Mucosa of gallbladder (tissue), 1 donor: ENCODE results near the gene TOMM40L. TPM values are rescaled to one million over a fixed set of nuclear protein-coding genes. Genes with fewer than 3 reads are reported as not detected.

Experiments used
- DNase-seq: peaks from one replicate; pipeline ENCODE4 v3.0.0-alpha.2; 2020; ENCODE audit warnings: low spot score
- total RNA-seq: library from RNA; stranded (reverse); gene quantifications from one replicate; pipeline ENCODE4 v1.2.1, GENCODE V29; 2021
- donor health status: DM: no; HTN: no; CAD: no.

The TOMM40L gene
- 15.1 TPM for total RNA-seq

DNA sequence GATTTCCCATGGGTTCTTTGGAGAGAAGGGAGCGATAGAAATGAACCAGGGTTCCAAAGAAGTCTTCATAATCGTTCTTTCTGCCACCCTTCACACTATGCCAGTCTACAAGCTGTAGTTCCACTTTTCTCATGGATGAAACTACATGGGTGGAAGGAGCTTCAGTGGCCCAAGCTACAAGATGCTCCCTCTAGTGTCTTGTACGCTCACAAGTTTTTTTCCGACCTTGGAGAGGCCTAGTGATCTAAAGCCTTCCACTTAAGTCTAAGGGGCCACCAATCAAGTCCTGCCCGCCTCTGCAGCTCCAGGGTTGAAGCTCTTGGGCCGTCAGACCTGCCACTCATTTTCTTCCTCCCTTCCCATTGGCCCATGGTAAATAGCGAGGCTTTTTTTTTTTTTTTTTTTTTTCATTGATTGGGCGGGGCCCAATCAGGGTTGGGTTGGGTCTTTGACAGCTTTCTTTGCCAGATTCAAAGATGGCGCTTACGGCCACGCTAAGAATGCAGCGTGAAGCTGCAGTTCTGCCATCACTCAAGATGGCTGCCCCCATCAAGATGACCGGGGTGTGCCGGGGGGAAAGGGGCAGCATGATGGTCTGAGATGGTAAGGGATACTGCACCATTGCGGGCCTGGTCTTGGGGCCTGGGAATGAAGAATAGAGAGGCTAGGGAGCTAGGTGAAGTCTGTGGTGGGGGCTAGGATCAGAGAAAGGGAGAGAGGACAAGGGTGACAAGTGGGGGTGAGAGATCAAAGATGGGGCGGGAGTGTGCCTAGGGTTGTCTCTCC, at the start of gene TOMM40L:
Gene TOMM40L, plus strand, starts transcription at position 527 of the 786 bp plus-strand sequence. CDS start 430 bp downstream, outside the sequence.
- DNase-seq, result peak; percentile 95

DNA sequence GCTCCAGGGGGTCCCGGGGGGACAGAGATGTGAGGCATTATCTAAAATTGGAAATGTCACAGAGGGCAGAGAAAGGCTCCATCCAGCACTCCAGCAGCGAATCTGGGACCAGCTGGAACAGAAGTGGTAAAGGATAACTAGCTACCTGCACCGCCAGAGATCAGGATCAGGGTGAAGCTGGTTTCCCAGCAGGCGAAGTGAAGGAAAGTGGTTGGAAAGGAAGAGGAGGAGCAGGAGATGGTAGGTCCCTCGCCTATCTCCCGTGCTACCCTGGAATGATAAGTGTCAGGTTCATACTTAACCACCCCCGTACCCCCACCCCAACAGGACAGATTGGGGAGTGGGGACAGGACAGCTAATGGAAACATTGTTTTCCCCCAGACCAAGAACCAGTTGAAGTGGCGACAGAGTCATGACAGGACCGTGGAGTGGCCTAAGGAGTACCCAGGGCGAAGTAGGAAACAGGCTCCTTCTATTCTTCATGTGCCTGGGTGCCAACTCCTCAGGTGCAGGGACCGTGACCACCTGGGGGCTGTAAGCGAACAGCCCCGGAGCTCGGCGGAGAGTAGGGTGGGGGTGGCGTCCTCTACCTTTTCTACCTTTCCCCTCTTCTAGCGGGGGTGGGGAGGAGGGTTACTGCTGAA, 49.3 kb upstream of the TOMM40L start:
- no peak for DNase-seq

DNA sequence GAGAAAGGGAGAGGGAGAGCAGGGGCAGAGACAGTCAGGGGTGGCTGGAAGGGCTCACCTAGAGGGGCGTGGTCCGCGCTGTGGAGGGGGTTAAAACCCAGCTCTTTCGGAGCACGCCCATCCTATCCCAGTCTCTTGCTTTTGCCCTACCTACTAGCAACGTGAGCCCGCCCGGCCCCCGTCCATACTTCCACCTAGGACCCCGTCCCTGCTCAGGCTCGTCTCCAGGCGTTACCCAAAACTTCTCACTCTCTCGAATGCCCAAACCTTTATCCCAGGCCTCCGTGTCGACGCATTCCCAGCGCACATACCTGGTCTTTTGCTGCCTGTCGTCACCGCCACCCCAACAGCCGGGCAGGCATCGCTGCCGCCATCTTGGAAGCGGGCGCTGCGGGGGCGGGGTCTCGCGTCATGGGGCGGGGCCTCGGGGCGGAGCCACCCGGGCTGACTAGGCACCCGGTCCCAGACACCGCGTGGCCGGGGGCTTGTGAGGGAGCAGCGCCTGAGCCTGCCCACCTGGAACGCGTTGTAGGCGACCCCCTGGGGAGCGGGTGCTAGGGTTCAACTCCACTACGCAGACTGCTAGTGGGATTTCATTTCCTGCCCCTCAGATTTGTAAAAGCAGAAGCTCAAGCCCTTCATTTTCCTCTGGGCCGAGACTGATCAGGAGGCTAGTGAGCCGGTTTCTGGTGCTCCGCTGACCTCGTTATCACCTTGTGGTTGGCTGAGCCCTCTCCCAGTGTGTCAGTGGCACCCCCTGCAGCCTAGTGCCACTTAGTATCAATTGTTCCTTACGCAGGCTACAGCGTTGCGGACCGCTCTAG, 48.5 kb upstream of the TOMM40L start, which contains the start of gene B4GALT3:
Gene B4GALT3, minus strand, starts transcription at position 396 of the 824 bp plus-strand sequence. CDS start 1,447 bp downstream, outside the sequence.
- peak; percentile 89 for DNase-seq

DNA sequence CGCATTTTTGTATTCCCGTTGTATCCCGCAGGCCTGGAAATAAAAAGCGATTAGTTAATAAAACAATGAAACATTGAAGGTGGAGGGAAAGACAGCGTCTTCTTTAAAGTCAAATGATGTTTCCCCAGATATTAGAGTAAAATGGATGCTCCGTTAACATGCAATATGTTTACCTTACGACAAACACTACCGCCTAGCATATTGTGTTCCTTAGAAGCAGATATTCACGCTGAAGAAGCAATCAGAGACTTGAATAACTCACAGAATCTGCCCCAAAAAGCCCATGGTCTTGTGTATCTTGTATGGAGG, 48.0 kb upstream of the TOMM40L start:
- no peak for DNase-seq

DNA sequence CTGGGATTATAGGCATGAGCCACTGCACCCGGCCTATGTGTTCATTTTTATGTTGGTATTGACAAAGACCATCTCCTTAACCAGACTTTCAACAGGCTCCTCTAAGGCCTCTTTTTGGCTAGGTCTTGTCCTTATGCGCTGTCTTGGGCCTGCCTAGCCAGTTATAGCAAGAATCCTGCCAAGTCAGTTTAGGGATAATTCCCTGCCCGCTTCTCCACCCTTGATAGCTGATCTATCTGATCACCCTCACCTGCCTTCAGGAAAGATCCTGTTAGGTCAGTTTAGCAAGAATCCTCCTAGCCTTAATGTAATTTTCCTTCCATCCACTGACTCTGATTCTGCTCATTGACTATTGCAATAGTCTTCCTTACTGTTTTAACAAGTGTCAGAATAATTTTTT, 46.2 kb upstream of the TOMM40L start:
- DNase-seq, result no peak

DNA sequence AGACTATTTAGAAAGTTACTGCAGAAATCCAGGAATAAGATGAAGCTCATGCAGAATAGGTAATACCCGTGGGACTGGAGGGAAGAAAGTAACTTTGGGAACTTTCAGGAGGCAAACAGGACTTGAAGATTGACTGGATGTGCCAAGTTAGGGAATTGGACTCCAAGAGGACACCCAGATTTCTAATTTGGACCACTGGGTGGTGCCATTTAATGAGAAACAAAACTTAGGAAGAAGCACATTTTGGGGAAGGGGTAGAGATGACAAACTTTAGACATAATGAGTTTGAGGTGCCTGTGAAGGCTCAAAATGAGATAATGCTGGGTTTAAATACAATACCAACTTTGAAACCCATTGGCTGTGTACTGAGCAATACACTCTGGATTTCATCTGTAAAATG, 45.2 kb upstream of the TOMM40L start:
- no peak for DNase-seq

DNA sequence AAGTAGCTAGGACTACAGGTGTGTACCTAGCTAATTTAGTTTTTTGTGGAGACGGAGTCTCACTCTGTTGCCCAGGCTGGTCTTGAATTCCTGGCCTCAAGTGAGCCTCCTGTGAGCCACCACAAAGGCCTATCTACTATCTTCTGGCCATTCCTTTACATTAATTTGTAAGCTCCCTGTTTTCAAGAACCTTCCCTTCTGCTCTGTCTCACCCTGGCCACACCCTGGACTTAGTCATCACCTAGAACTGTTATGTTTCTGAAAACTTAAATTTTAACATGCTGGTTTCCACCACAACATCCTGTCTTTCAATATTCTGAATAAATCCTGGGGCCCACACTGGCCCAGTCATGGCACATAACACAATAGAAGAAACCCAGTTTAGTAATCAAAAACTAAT, 43.6 kb upstream of the TOMM40L start:
- DNase-seq, result no peak

DNA sequence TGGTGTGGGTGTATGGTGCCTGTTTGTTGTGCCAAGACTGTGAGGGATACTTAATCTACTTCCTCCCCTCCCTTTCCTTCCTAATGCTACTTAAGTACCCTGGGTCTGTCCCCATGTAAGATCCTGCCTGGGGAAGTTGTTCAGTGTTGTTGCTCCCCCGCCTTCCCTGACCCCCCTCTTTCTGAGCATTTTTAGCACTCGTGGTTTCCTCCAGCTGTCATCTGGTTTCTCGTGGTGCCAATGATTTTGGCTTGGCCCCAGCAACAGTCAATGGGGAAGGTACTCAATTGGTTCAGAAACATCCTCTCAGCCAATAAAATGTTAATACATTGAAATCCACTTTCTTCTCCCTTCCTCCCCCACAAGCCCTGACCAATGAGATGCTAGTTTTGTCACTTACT, 40.6 kb upstream of the TOMM40L start:
- DNase-seq, result peak; percentile 78

DNA sequence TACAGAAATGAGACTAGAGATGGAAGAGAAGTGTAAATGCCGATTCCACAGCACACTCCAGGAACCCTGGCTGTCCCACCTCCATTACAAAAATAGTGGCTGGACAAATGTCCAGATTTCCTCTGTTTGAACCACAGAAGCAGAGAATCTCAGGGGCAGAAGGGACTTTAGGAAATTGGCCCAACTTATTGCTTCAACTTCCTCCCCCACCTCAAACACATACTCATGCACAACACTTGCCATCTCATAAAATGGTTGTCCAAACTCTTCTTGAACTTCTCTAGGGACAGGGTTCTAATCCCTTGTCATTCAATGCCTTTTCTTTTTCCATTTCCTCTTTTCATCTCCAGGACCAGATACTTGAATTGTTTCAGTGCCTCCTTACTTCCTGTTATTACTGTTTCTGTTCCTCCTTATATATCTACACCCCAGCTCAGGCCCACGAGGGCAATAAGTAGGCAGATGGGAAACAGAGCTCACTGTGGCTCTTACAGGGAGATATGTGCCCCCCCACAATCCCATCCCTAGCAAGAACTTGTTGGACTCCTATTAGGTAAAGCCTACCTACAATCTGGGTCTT, 40.0 kb upstream of the TOMM40L start:
- DNase-seq, result no peak

DNA sequence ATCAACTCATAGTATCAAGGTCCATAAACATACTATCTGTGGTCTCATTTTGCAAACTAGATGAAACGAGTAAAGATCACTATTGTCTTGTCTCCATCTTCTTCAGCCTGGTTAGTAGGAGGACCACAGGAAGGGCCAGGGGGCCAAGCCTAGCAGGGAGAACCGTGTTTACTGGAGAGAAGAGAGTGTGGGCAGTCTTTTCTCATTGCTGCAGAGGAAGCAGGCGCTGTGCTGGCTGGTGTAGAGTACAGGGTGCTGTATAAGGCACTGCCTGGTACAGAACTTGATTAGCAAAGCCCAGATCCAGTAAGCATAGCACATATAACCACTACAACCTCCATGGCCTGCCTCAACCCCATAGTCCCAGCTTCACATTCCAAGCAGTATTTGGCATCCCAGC, 38.5 kb upstream of the TOMM40L start:
- no peak for DNase-seq

DNA sequence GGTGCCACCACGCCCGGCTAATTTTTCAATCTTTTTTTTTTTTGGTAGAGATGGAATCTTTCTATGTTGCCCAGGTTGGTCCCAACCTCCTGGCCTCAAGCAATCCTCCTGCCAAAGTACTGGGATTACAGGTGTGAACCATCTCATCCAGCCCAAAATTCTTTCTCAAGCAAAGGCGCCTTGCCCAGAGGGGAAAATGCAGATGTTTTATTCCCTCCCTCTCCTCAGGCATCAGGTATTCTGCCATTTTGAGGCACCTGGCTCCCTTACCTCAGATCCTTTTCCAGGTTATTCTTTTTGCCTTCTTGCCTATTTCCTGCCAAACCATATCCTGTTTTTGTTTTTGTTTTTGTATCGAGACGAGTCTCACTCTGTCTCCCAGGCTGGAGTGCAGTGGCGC, 37.5 kb upstream of the TOMM40L start:
- DNase-seq, result no peak

DNA sequence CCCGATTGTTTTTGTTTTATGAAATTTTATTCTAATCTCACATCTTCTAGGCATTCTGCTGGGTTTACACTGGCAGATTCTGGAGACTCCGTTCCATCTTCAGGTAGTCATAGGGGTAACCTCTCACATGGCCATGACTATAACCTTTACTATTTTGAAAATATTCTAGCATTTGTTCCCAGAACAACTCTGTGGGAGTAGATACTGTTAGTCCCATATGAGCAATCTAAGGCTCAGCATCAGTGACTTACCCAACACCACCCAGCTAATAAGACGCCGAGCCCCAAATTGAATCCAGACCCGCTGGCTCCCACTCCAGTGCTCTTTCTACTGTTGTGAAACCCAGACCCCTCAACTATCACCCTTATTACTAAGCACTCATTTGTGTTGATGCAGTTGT, 36.8 kb upstream of the TOMM40L start:
- no peak for DNase-seq

DNA sequence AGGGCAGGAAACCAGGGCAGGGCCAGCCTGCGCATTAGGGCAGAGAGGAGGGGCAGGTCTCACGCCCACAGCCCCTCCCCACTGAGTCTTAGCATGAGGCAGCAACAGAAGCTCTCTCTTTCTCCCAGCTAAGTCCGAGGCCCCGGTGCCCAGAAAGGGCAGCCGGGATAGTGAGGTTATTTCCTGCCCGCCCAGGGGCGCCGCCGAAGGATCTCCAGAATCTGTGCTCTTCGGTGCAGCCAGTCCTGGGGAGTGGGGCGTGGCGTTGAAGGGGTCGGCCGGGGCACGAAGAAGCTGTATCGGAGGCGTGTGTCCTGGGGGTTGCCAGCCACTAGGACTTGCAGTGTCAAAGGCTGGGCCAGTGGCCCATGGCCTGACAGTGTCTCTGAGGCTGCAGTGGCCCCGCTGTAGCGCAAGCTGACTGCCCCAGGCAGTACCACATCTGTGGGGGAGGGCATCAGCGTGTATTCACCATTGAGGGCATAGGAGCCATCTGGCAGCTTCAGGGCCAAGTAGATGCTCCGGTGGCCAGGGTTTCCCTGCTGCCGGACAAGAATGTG, 34.8 kb upstream of the TOMM40L start:
- no peak for DNase-seq

DNA sequence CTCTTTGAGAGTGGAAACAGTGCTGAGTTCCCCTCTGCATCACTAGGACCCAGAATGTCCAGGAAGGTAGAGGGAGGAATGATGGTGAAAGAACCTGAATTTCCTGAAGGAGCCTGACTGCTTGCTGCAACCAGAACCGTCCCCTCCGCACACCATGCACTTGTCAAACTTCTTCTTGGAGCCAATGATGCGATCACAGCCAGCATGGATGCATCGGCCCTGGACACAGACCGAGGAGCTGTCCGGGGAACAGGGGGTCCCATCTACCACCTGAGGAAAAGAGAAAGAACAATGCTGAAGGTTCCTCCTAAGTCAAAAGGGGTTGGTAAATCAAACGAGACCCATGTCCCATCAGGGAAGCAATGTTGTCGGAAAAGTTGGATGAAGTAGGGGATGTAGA, 33.9 kb upstream of the TOMM40L start:
- DNase-seq, result no peak

DNA sequence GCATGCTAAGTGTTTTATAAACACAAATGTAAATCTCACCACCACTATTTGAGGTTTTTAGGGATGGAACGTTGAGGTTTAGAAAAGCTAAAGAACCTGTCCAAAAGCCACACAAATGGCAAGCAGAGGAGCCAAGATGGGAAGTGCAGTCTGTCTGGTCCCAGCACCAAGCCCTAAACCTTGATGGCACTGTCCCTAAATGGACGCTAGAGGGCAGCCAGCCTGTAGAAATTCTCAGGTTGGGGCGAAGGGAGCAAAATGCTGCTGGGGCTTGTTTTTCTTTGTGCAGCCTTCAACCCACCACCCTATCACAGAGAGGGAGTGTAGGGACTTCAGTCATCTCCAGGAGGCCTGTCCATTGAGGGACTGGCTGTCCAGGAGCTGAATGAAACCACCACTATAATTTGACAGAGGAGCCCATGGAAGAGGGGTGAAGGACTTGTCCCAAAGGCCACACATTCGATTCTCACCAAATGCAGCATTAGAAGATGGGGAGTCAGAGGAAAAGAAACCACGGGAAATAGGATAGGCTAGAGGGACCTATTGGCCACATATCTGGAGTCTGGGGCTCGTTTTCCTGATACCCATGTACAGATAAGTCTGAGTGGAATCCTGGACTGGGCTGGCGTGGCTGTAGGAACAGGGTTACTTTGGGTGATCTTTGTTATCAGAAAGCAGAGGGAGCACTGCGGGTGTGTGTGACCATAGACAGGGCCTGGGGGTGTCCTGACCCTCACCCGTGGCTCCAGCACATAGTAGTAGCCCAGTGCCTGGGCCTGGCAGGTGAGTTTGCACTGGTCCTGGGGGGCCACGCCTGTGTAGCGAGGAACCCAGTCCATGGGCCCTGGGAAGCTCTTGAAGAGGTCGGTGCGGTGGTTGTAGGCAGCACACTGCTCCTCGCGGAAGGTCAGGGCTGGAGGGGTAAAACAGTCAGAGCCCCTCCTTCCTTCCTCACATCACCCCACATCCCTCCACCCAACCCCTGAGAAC, 33.1 kb upstream of the TOMM40L start:
- peak; percentile 69 for DNase-seq

DNA sequence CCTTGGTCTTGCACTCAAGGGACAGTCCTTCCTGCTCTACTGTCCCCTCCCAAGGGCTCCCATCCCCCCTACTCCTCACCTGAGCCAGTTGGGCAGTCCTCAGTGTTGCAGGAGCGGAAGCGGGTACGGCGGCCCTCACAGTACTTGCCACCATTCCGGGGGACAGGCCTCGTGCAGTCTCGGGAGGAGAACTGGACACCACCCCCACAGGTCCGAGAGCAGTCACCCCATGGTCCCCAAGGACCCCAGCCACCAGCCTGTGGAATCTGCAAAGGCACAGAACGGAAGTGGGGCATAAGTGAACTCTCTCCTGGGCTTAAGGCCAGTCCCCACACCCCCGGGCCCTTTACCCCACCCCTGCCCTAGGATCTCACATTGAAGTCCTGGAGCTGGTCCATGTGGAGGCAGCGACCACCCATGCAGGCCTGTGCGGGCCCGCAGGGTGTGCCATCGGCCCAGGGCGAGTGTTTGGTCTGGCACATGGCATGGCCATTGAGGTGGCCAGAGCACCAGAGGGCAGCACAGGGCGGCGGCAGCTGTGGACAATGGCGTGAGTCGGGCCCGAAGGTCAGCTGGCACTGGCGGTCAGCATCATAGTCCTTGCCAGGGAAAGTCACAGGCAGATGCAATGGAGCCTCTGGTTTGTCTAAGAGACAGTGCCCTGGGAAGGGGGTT, 32.2 kb upstream of the TOMM40L start:
- DNase-seq, result no peak

DNA sequence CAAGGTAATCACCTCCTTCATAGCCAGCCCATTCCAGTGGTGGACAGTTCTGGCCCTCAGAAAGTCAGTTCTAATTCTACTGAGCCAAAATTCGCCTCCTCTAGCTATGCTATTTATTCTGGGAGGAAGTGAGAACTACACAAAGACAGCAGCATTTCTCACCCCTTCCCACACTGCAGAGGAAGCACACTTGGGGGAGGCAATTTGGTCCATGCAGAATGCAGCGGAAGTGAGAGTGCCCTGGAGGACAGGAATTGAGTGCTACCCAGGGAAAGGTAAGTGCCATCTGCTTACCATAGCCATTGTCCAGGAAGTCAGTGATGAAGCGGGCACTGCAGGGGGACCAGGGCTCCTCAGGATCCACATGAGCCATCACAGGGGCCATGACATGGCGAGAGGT, 30.7 kb upstream of the TOMM40L start:
- no peak for DNase-seq

DNA sequence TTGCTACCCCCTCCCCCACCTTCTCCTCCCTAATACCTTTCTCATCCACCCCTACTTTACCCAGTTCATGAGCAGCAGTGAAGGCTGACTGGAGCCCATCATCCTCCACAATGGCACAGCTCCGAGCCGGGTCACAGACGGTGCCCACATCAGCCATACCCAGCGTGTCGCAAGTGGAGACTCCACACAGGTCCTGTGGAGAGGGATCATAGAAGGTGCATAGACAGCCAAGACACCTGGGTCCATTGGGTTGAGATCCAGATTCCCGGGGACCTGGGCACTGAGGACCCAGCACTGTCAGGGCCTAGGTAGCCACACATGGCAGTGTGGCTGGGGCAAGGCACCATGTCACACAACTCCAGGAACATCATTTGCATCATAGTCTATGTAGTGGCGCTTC, 29.7 kb upstream of the TOMM40L start:
- no peak for DNase-seq

DNA sequence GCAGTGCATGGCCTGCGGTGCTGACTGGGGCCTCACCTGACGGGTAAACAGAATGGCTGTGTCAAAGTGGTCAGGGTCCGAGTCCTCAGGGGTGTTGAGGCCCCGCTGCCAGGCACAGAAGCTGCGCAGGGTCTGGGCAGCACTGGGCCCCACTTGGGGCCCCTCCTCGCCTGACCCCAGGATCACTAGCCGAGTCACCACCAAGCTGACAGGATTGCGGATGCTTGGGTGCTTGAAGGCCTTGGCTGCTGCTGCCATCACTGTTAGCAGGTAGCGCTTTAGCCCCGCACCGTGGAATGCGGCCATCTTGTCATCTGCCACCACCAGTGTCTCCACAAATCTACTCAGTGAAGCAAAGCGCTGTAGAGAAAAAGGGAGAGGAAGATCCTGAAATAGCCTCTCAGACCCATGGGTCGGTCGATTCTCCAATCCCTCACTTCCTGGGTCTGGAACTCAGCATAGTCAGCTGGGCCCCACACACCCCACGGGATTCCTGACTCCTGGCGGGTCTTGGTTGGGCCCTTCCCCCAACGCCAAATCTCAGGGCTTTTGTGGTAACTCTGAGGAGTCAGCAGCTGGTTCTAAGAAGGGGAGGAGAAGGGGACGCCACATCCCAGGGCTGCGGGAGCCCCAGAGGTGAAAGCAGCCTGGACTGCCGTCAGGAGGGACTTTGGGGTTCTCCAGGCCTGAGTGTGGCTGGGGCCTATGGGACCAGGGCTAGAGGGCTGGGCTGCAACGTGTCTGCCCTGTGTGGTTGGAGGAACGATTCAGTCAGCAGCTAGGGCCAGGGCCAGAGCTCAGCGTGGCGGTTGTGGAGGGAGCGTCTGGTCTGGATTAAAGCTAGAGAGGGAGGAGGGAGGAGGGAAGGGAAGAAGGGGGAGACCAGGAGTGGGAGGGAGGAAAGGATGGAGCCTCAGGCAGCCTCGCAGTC, 29.1 kb upstream of the TOMM40L start:
- DNase-seq, result peak; percentile 56
